Astrocyte (in vitro differentiated cells and primary cell): ENCODE results near the gene AHNAK2. TPM values are rescaled to one million over a fixed set of nuclear protein-coding genes. Genes with fewer than 3 reads are reported as not detected.

ENCODE experiments used
- DNase-seq: peaks from one replicate; pipeline ENCODE4 v3.0.0-alpha.2; 2010; ENCODE audit warnings: low read depth
- FAIRE-seq: peaks from 2 replicates; lab custom pipeline; 2011; peaks lifted over from hg19 to GRCh38; lab: Jason Lieb, UNC
- H2AFZ ChIP-seq: 2 replicates; pipeline ENCODE4 v1.6.0; 2012; ENCODE audit warnings: low read depth, low read length, inconsistent platforms
- H3K27ac ChIP-seq: 2 replicates; pipeline ENCODE4 v1.5.1; 2011; ENCODE audit warnings: low read depth, low read length, inconsistent platforms
- H3K27me3 ChIP-seq: 2 replicates; pipeline ENCODE4 v1.6.0; 2011; ENCODE audit warnings: low read length, inconsistent platforms; ENCODE audit not compliant: insufficient read depth
- H3K36me3 ChIP-seq: 2 replicates; pipeline ENCODE4 v1.5.1; 2011; ENCODE audit warnings: low read length, inconsistent platforms; ENCODE audit not compliant: insufficient read depth
- H3K4me1 ChIP-seq: 2 replicates; pipeline ENCODE4 v1.5.1; 2011; ENCODE audit warnings: low read length, inconsistent platforms; ENCODE audit not compliant: insufficient read depth
- H3K4me2 ChIP-seq: 2 replicates; pipeline ENCODE4 v1.6.0; 2012; ENCODE audit warnings: low read length, inconsistent platforms
- H3K4me3 ChIP-seq: 2 replicates; pipeline ENCODE4 v1.5.1; 2011; ENCODE audit warnings: low read depth, mild to moderate bottlenecking, low read length, inconsistent platforms; ENCODE audit not compliant: insufficient read depth
- H3K79me2 ChIP-seq: 2 replicates; pipeline ENCODE4 v1.6.0; 2012; ENCODE audit warnings: mild to moderate bottlenecking, low read length, inconsistent platforms; ENCODE audit not compliant: insufficient read depth
- H3K9ac ChIP-seq: 2 replicates; pipeline ENCODE4 v1.6.0; 2012; ENCODE audit warnings: mild to moderate bottlenecking, low read length, inconsistent platforms
- H3K9me3 ChIP-seq: 2 replicates; pipeline ENCODE4 v1.5.1; 2012; ENCODE audit warnings: low read depth, mild to moderate bottlenecking, low read length, inconsistent platforms; ENCODE audit not compliant: insufficient read depth
- H4K20me1 ChIP-seq: 2 replicates; pipeline ENCODE4 v1.6.0; 2012; ENCODE audit warnings: low read length, inconsistent platforms; ENCODE audit not compliant: insufficient read depth
- H3K27ac Mint-ChIP-seq: one replicate; pipeline ENCODE4 v1.8.0; 2021; ENCODE audit warnings: mild to moderate bottlenecking, mixed read lengths; ENCODE audit not compliant: unreplicated experiment
- H3K27me3 Mint-ChIP-seq: one replicate; pipeline ENCODE4 v1.8.0; 2021; ENCODE audit warnings: low read depth, mixed read lengths; ENCODE audit not compliant: unreplicated experiment
- H3K36me3 Mint-ChIP-seq: one replicate; pipeline ENCODE4 v1.8.0; 2021; ENCODE audit warnings: low read depth, mixed read lengths; ENCODE audit not compliant: unreplicated experiment
- H3K4me1 Mint-ChIP-seq: one replicate; pipeline ENCODE4 v1.8.0; 2021; ENCODE audit warnings: low read depth, mixed read lengths; ENCODE audit not compliant: unreplicated experiment
- H3K4me3 Mint-ChIP-seq: one replicate; pipeline ENCODE4 v1.8.0; 2021; ENCODE audit warnings: mild to moderate bottlenecking, moderate library complexity, mixed read lengths; ENCODE audit not compliant: unreplicated experiment
- H3K9me3 Mint-ChIP-seq: one replicate; pipeline ENCODE4 v1.8.0; 2021; ENCODE audit warnings: mild to moderate bottlenecking, mixed read lengths; ENCODE audit not compliant: unreplicated experiment
- CTCF ChIP-seq: IDR thresholded peaks from 2 replicates; pipeline ENCODE4 v1.5.1; 2011; ENCODE audit warnings: low read depth, mild to moderate bottlenecking, inconsistent platforms, low read length, moderate library complexity; ENCODE audit not compliant: insufficient read depth
- EZH2 ChIP-seq: IDR thresholded peaks from 2 replicates; pipeline ENCODE4 v1.6.1; 2012; ENCODE audit warnings: mild to moderate bottlenecking, low read length, inconsistent platforms; ENCODE audit not compliant: insufficient read depth
- total RNA-seq: library from RNA; stranded (reverse); gene quantifications from 2 replicates; pipeline ENCODE4 v1.2.1, GENCODE V29; 2021

AHNAK2 gene
- total RNA-seq, 1 donor from 2014 or later = 44.7 TPM

DNA sequence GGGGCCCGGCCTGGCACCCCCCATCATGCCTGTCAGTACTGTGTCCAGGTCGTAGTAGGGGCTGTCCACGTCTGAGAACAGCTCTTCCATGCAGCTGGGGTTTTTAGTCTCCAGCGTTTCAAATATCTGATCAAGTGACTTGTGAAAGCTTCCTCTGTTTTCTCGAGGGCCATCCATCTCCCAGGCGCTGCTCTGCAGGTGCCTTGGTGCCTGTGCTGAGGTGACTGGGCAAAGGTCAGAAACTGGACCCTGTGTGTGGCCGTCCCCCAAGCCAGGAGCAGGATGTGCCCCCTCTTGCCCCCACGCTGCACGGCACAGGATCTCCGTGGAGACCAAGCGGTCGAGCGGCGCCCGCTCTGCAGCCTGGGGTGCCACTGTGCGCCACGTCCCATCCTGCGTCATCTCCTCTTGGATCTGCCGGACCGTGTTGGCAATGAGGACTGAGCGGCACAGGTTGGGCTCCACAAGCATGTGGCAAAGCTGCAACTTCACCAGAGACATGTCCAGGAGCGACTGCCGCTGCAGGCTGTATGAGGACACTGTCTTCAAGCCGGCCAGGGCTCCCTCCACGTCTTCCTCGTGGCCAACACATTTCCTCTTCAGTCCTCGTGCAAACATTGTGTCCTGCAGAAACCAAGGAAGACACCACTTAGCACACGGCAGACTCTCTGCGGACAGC is 33.3 kb upstream of the AHNAK2 start:
- H3K9me3 ChIP-seq = no peaks in the 10 kb centered on the region
- peaks cover 10% of the 10 kb centered on the region for H3K4me1 ChIP-seq
- TF ChIP-seq EZH2 (no peak), CTCF (no peak)
- H3K27me3 ChIP-seq = no peaks in the 10 kb centered on the region
- H3K79me2 ChIP-seq = peaks cover 85% of the 10 kb centered on the region
- Mint-ChIP-seq H3K27ac (no peak overlapping the region), H3K4me3 (no peak overlapping the region), H3K4me1 (no peaks in the 10 kb centered on the region), H3K36me3 (peaks cover 7% of the 10 kb centered on the region), H3K9me3 (no peaks in the 10 kb centered on the region), H3K27me3 (no peaks in the 10 kb centered on the region)
- H3K36me3 ChIP-seq = peaks cover 20% of the 10 kb centered on the region
- no peak for DNase-seq
- H4K20me1 ChIP-seq = peaks cover 83% of the 10 kb centered on the region
- H3K4me3 ChIP-seq = no peak overlapping the region
- no peak for FAIRE-seq
- H3K9ac ChIP-seq = no peak overlapping the region
- no peak overlapping the region for H3K4me2 ChIP-seq
- no peak overlapping the region for H3K27ac ChIP-seq
- no peak overlapping the region for H2AFZ ChIP-seq

GRCh38 chr14:105010891-105011291 is 32.7 kb upstream of the AHNAK2 start:
- Histone ChIP-seq H3K27ac (no peak overlapping the region), H3K79me2 (peaks cover 82% of the 10 kb centered on the region), H4K20me1 (peaks cover 83% of the 10 kb centered on the region), H3K4me1 (peaks cover 10% of the 10 kb centered on the region), H3K36me3 (peaks cover 20% of the 10 kb centered on the region), H3K9ac (no peak overlapping the region), H3K27me3 (no peaks in the 10 kb centered on the region), H3K4me3 (no peak overlapping the region), H3K4me2 (no peak overlapping the region), H2AFZ (no peak overlapping the region), H3K9me3 (no peaks in the 10 kb centered on the region)
- H3K9me3 Mint-ChIP-seq = no peaks in the 10 kb centered on the region
- peaks cover 4% of the 10 kb centered on the region for H3K36me3 Mint-ChIP-seq
- no peak for TF ChIP-seq CTCF
- TF ChIP-seq EZH2 = no peak
- H3K27me3 Mint-ChIP-seq = no peaks in the 10 kb centered on the region
- no peak overlapping the region for H3K27ac Mint-ChIP-seq
- DNase-seq (no peak), FAIRE-seq (no peak)
- H3K4me1 Mint-ChIP-seq = no peaks in the 10 kb centered on the region
- no peak overlapping the region for H3K4me3 Mint-ChIP-seq

GRCh38 chr14:105010106-105010505 is 31.9 kb upstream of the AHNAK2 start:
- no peaks in the 10 kb centered on the region for H3K27me3 Mint-ChIP-seq
- Histone ChIP-seq H3K27ac (no peak overlapping the region), H3K9me3 (no peaks in the 10 kb centered on the region), H3K9ac (no peak overlapping the region), H3K36me3 (peaks cover 20% of the 10 kb centered on the region), H3K4me1 (peaks cover 10% of the 10 kb centered on the region), H3K79me2 (peaks cover 75% of the 10 kb centered on the region), H4K20me1 (peaks cover 76% of the 10 kb centered on the region), H3K4me2 (no peak overlapping the region), H2AFZ (no peak overlapping the region), H3K4me3 (no peak overlapping the region), H3K27me3 (no peaks in the 10 kb centered on the region)
- no peak overlapping the region for H3K27ac Mint-ChIP-seq
- no peak overlapping the region for H3K4me3 Mint-ChIP-seq
- H3K9me3 Mint-ChIP-seq = no peaks in the 10 kb centered on the region
- H3K36me3 Mint-ChIP-seq = peaks cover 4% of the 10 kb centered on the region
- FAIRE-seq (no peak), DNase-seq (no peak)
- H3K4me1 Mint-ChIP-seq = no peaks in the 10 kb centered on the region
- TF ChIP-seq EZH2 = no peak
- no peak for TF ChIP-seq CTCF
